Measurements from ENCODE around the gene SCARF2. TPM values are rescaled to one million over a fixed set of nuclear protein-coding genes. Genes with fewer than 3 reads are reported as not detected.
"Not testable (repeated sequence)": the region's sequence is repeated elsewhere in the genome, so short reads cannot be mapped to it uniquely, and the experiment has no call there.

The SCARF2 gene
- total RNA-seq, 1 experiment from 2014 or later = 1.4 TPM

GRCh38 chr22:20471126-20471833 lies 33.7 kb upstream of the SCARF2 start:
- ChIA-PET POLR2A (ENCODE audit: low non-redundant PET) (interaction anchor here (0.5 kb wide), 1 partner anchor 678 kb away, joined by 5 read pairs; no protein-coding TSS in a partner anchor), CTCF (interaction anchor here (0.5 kb wide), 1 partner anchor 24 kb away, joined by 6 read pairs; the partner anchor contains the start of gene KLHL22)
- BruUV-seq (replicated peaks) = no TSS peak

GRCh38 chr22:20470525-20470924 lies 32.9 kb upstream of the SCARF2 start:
- H3K27me3 ChIP-seq (replicated peaks; ENCODE audit: insufficient read depth, low read depth, low read length, poor library complexity); H3K27ac ChIP-seq (ENCODE audit: low read depth, low read length, poor library complexity, severe bottlenecking); POLR2A ChIA-PET (ENCODE audit: low non-redundant PET); DNase-seq (ENCODE audit: low spot score); H3K9me3 ChIP-seq (ENCODE audit: low read depth, low read length, poor library complexity, severe bottlenecking); BruUV-seq (replicated peaks); H3K4me1 ChIP-seq (ENCODE audit: insufficient read depth, low read length, poor library complexity, severe bottlenecking); intact Hi-C loops (cut with micrococcal nuclease; ENCODE audit: unreplicated experiment); H3K4me3 ChIP-seq (ENCODE audit: low read depth, low read length, poor library complexity, severe bottlenecking); H3K36me3 ChIP-seq (ENCODE audit: insufficient read depth, low read length, poor library complexity, severe bottlenecking): not testable (repeated sequence)
- CTCF ChIA-PET = interaction anchor here (0.5 kb wide), 1 partner anchor 25 kb away, joined by 6 read pairs; the partner anchor contains the start of gene KLHL22

More at GRCh38 chr22:20471126-20471833, 33.7 kb upstream of the SCARF2 start:
- Histone ChIP-seq H3K9me3 (ENCODE audit: low read depth, low read length, poor library complexity, severe bottlenecking) (no peaks in the 10 kb centered on the region), H3K27ac (ENCODE audit: low read depth, low read length, poor library complexity, severe bottlenecking) (no peak overlapping the region), H3K4me1 (ENCODE audit: insufficient read depth, low read length, poor library complexity, severe bottlenecking) (no peaks in the 10 kb centered on the region), H3K36me3 (ENCODE audit: insufficient read depth, low read length, poor library complexity, severe bottlenecking) (no peaks in the 10 kb centered on the region), H3K4me3 (ENCODE audit: low read depth, low read length, poor library complexity, severe bottlenecking) (no peak overlapping the region), H3K27me3 (replicated peaks; ENCODE audit: insufficient read depth, low read depth, low read length, poor library complexity) (no peaks in the 10 kb centered on the region)
- DNase-seq (ENCODE audit: low spot score) = no peak
- intact Hi-C loops (cut with micrococcal nuclease; ENCODE audit: unreplicated experiment) = no loop called here
- TF ChIP-seq EZH2 (IDR thresholded peaks at IDR 0.05; ENCODE audit: borderline replicate concordance, low read depth, low read length, poor library complexity, severe bottlenecking) = no peak

- CTCF ChIA-PET = no interaction called here
- Histone ChIP-seq H3K4me1 (ENCODE audit: insufficient read depth, low read length, poor library complexity, severe bottlenecking) (no peaks in the 10 kb centered on the region), H3K27me3 (replicated peaks; ENCODE audit: insufficient read depth, low read depth, low read length, poor library complexity) (no peaks in the 10 kb centered on the region), H3K9me3 (ENCODE audit: low read depth, low read length, poor library complexity, severe bottlenecking) (no peaks in the 10 kb centered on the region), H3K27ac (ENCODE audit: low read depth, low read length, poor library complexity, severe bottlenecking) (no peak overlapping the region), H3K4me3 (ENCODE audit: low read depth, low read length, poor library complexity, severe bottlenecking) (no peak overlapping the region), H3K36me3 (ENCODE audit: insufficient read depth, low read length, poor library complexity, severe bottlenecking) (peaks cover 6% of the 10 kb centered on the region)
- intact Hi-C loops (cut with micrococcal nuclease; ENCODE audit: unreplicated experiment) = no loop called here
- POLR2A ChIA-PET (ENCODE audit: low non-redundant PET) = no interaction called here
- no peak for DNase-seq (ENCODE audit: low spot score)
- BruUV-seq (replicated peaks) = no TSS peak
- no peak for TF ChIP-seq EZH2 (IDR thresholded peaks at IDR 0.05; ENCODE audit: borderline replicate concordance, low read depth, low read length, poor library complexity, severe bottlenecking)
- TF ChIP-seq, protein P1, sequence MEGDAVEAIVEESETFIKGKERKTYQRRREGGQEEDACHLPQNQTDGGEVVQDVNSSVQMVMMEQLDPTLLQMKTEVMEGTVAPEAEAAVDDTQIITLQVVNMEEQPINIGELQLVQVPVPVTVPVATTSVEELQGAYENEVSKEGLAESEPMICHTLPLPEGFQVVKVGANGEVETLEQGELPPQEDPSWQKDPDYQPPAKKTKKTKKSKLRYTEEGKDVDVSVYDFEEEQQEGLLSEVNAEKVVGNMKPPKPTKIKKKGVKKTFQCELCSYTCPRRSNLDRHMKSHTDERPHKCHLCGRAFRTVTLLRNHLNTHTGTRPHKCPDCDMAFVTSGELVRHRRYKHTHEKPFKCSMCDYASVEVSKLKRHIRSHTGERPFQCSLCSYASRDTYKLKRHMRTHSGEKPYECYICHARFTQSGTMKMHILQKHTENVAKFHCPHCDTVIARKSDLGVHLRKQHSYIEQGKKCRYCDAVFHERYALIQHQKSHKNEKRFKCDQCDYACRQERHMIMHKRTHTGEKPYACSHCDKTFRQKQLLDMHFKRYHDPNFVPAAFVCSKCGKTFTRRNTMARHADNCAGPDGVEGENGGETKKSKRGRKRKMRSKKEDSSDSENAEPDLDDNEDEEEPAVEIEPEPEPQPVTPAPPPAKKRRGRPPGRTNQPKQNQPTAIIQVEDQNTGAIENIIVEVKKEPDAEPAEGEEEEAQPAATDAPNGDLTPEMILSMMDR (conservative IDR thresholded peaks at IDR 0.05; ENCODE audit: low read depth, low read length) = no peak
Observed at GRCh38 chr22:20469110-20469868, 31.7 kb upstream of the SCARF2 start.

GRCh38 chr22:20466659-20467379 lies 29.2 kb upstream of the SCARF2 start:
- TF ChIP-seq, protein P1 (conservative IDR thresholded peaks at IDR 0.05; ENCODE audit: low read depth, low read length) = no peak
- TF ChIP-seq EZH2 (IDR thresholded peaks at IDR 0.05; ENCODE audit: borderline replicate concordance, low read depth, low read length, poor library complexity, severe bottlenecking) = no peak
- Histone ChIP-seq H3K27me3 (replicated peaks; ENCODE audit: insufficient read depth, low read depth, low read length, poor library complexity) (no peaks in the 10 kb centered on the region), H3K36me3 (ENCODE audit: insufficient read depth, low read length, poor library complexity, severe bottlenecking) (peaks cover 6% of the 10 kb centered on the region), H3K4me3 (ENCODE audit: low read depth, low read length, poor library complexity, severe bottlenecking) (no peak overlapping the region), H3K9me3 (ENCODE audit: low read depth, low read length, poor library complexity, severe bottlenecking) (no peaks in the 10 kb centered on the region), H3K4me1 (ENCODE audit: insufficient read depth, low read length, poor library complexity, severe bottlenecking) (no peaks in the 10 kb centered on the region), H3K27ac (ENCODE audit: low read depth, low read length, poor library complexity, severe bottlenecking) (no peak overlapping the region)
- DNase-seq (ENCODE audit: low spot score) = no peak
- ChIA-PET POLR2A (ENCODE audit: low non-redundant PET) (no interaction called here), CTCF (interaction anchor here (0.5 kb wide), 1 partner anchor 56 kb away, joined by 4 read pairs; no protein-coding TSS in a partner anchor)
- no TSS peak for BruUV-seq (replicated peaks)
- intact Hi-C loops (cut with micrococcal nuclease; ENCODE audit: unreplicated experiment) = no loop called here
